Transverse colon (tissue), 4 donors: ENCODE data around the gene EFNA4.

ENCODE experiments used
- CTCF ChIP-seq, 5 experiments: fragments of 200-600 bp in 3 of 5; fragments of 450-650 bp in 2 of 5; sonication (generic) in 3 of 5; IDR thresholded peaks; 1 replicate in 2 of 5; 2 replicates in 3 of 5; pipeline ENCODE4 v1.5.1; 2016 to 2017; ENCODE audit warnings: antibody characterized with exemption in 5 of 5, inconsistent platforms in 3 of 5, mild to moderate bottlenecking in 2 of 5, moderate library complexity in 1 of 5
- EP300 ChIP-seq: sonication (generic); formaldehyde crosslinking; IDR thresholded peaks from one replicate; pipeline ENCODE4 v1.6.1; 2017; ENCODE audit warnings: antibody characterized with exemption, low read depth
- POLR2A ChIP-seq: fragments of 450-650 bp; IDR thresholded peaks from one replicate; pipeline ENCODE4 v1.6.1; 2016; ENCODE audit warnings: antibody characterized with exemption, mild to moderate bottlenecking, moderate library complexity
- POLR2AphosphoS5 ChIP-seq, 3 donors: sonication (generic); formaldehyde crosslinking; IDR thresholded peaks; one replicate each; pipeline ENCODE4 v1.6.1; 2016; ENCODE audit warnings: antibody characterized with exemption in 3 of 3

- TF ChIP-seq CTCF (IDR thresholded peaks at IDR 0.05) (no peak), POLR2A (no peak), EP300 (no peak), POLR2AphosphoS5 (IDR thresholded peaks at IDR 0.05) (no peak)
Observed at GRCh38 chr1:155035936-155036335, 27.6 kb upstream of the EFNA4 start.
